HepG2 (cell line): ENCODE results near the gene MAP2K7. TPM values are rescaled to one million over a fixed set of nuclear protein-coding genes. Genes with fewer than 3 reads are reported as not detected.
A peak's percentile ranks its signal among the peaks of the same experiment; 100 is the strongest.

Experiments used
- DZIP1 ChIP-seq: sonication (generic); formaldehyde crosslinking; IDR thresholded peaks from 2 replicates; pipeline ENCODE4 v1.5.0; 2020; ENCODE audit warnings: mild to moderate bottlenecking, missing genetic modification reagents
- HNRNPK ChIP-seq: fragments of 200-400 bp; formaldehyde crosslinking; IDR thresholded peaks from 2 replicates; pipeline ENCODE4 v1.6.1; 2018; ENCODE audit warnings: low read length, low read depth, moderate library complexity, mild to moderate bottlenecking; ENCODE audit not compliant: poor library complexity, severe bottlenecking
- NFE2 ChIP-seq: sonication (generic); formaldehyde crosslinking; IDR thresholded peaks from 2 replicates; pipeline ENCODE4 v1.4.0; 2020; ENCODE audit warnings: missing genetic modification reagents
- ONECUT2 ChIP-seq: sonication (generic); formaldehyde crosslinking; IDR thresholded peaks from 2 replicates; pipeline ENCODE4 v1.4.0; 2020; ENCODE audit warnings: missing genetic modification reagents
- PRDM15 ChIP-seq: sonication (generic); formaldehyde crosslinking; IDR thresholded peaks from 2 replicates; pipeline ENCODE4 v1.4.0; 2020; ENCODE audit warnings: missing genetic modification reagents
- ZNF331 ChIP-seq: sonication (generic); formaldehyde crosslinking; IDR thresholded peaks from 2 replicates; pipeline ENCODE4 v1.4.0; 2020; ENCODE audit warnings: missing genetic modification reagents
- ZNF552 ChIP-seq: sonication (generic); formaldehyde crosslinking; IDR thresholded peaks from 2 replicates; pipeline ENCODE4 v1.9.0; 2022; ENCODE audit warnings: missing genetic modification reagents, mild to moderate bottlenecking, borderline replicate concordance
- ZNF780A ChIP-seq: sonication (generic); formaldehyde crosslinking; IDR thresholded peaks from 2 replicates; pipeline ENCODE4 v1.8.0; 2022; ENCODE audit warnings: mild to moderate bottlenecking, missing genetic modification reagents, moderate library complexity
- polyA plus RNA-seq, 8 experiments: library from polyadenylated mRNA; depleted of rRNA in 3 of 8; stranded (reverse) in 7 of 8; unstranded in 1 of 8; fragments of >200 nt; fragmentation: Illumina TruSeq in 4 of 8; extraction: Trizol in 4 of 8; gene quantifications; 2 replicates each; pipeline versions ENCODE4 v1.2.1 to v1.2.3, GENCODE V29; 2011 to 2016; ENCODE audit warnings: low read depth in 4 of 8, missing spikeins in 1 of 8, mixed read lengths in 1 of 8; ENCODE audit not compliant: insufficient read depth in 1 of 8
- total RNA-seq, 5 experiments: library from RNA; depleted of rRNA; stranded (reverse); fragments of >200 nt; fragmentation: Illumina TruSeq; extraction: Trizol; gene quantifications; 2 replicates each; pipeline ENCODE4 v1.2.3, GENCODE V29; 2016; ENCODE audit warnings: low read depth in 1 of 5
- TF ChIP-seq, protein P1 (sequence below): sonication (generic); formaldehyde crosslinking; IDR thresholded peaks from 2 replicates; pipeline ENCODE4 v1.4.0; 2020; ENCODE audit warnings: missing genetic modification reagents
- TF ChIP-seq, protein P2 (sequence below): sonication (generic); formaldehyde crosslinking; IDR thresholded peaks from 2 replicates; pipeline ENCODE4 v1.5.0; 2020; ENCODE audit warnings: missing genetic modification reagents

The MAP2K7 gene
- total and polyA plus RNA-seq, 2 of the 13 experiments (the other 11 are each of a cell fraction or from before 2014, with no cell fraction given) = 9.0 to 10.8 TPM

GRCh38 chr19:7903244-7904073 is at the start of gene MAP2K7 (continued):
- no peak for TF ChIP-seq HNRNPK
- TF ChIP-seq ZNF331 (CRISPR knock-in tag) = peak; percentile 81
- no peak for TF ChIP-seq ZNF552
- no peak for TF ChIP-seq ONECUT2
- no peak for TF ChIP-seq NFE2
- TF ChIP-seq ZNF780A (CRISPR knock-in tag) = no peak; the same call in 1 of the 2 replicates
- TF ChIP-seq, protein P1, sequence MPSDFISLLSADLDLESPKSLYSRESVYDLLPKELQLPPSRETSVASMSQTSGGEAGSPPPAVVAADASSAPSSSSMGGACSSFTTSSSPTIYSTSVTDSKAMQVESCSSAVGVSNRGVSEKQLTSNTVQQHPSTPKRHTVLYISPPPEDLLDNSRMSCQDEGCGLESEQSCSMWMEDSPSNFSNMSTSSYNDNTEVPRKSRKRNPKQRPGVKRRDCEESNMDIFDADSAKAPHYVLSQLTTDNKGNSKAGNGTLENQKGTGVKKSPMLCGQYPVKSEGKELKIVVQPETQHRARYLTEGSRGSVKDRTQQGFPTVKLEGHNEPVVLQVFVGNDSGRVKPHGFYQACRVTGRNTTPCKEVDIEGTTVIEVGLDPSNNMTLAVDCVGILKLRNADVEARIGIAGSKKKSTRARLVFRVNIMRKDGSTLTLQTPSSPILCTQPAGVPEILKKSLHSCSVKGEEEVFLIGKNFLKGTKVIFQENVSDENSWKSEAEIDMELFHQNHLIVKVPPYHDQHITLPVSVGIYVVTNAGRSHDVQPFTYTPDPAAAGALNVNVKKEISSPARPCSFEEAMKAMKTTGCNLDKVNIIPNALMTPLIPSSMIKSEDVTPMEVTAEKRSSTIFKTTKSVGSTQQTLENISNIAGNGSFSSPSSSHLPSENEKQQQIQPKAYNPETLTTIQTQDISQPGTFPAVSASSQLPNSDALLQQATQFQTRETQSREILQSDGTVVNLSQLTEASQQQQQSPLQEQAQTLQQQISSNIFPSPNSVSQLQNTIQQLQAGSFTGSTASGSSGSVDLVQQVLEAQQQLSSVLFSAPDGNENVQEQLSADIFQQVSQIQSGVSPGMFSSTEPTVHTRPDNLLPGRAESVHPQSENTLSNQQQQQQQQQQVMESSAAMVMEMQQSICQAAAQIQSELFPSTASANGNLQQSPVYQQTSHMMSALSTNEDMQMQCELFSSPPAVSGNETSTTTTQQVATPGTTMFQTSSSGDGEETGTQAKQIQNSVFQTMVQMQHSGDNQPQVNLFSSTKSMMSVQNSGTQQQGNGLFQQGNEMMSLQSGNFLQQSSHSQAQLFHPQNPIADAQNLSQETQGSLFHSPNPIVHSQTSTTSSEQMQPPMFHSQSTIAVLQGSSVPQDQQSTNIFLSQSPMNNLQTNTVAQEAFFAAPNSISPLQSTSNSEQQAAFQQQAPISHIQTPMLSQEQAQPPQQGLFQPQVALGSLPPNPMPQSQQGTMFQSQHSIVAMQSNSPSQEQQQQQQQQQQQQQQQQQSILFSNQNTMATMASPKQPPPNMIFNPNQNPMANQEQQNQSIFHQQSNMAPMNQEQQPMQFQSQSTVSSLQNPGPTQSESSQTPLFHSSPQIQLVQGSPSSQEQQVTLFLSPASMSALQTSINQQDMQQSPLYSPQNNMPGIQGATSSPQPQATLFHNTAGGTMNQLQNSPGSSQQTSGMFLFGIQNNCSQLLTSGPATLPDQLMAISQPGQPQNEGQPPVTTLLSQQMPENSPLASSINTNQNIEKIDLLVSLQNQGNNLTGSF (CRISPR knock-in tag) = peak; percentile 22; the same call in 1 of the 2 replicates
- TF ChIP-seq, protein P2, sequence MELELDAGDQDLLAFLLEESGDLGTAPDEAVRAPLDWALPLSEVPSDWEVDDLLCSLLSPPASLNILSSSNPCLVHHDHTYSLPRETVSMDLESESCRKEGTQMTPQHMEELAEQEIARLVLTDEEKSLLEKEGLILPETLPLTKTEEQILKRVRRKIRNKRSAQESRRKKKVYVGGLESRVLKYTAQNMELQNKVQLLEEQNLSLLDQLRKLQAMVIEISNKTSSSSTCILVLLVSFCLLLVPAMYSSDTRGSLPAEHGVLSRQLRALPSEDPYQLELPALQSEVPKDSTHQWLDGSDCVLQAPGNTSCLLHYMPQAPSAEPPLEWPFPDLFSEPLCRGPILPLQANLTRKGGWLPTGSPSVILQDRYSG = 0 out of 2 replicates have a peak, but pooled peaks have one; percentile 84
- TF ChIP-seq PRDM15 (CRISPR knock-in tag) = no peak
- TF ChIP-seq DZIP1 (CRISPR knock-in tag) = no peak; the same call in 1 of the 2 replicates
